Spleen (tissue), 11 donors: ENCODE results near the gene PGAM2. TPM values are rescaled to one million over a fixed set of nuclear protein-coding genes. Genes with fewer than 3 reads are reported as not detected.
A peak's percentile ranks its signal among the peaks of the same experiment; 100 is the strongest.

ENCODE experiments used
- DNase-seq: peaks from one replicate; pipeline ENCODE4 v3.0.0-alpha.2; 2020
- H3K27ac ChIP-seq, 8 donors: fragments of 200-600 bp; sonication (generic) in 7 of 8; 1 replicate in 4 of 8; 2 replicates in 4 of 8; pipeline versions ENCODE4 v1.5.0 to v1.8.0; 2016 to 2021; ENCODE audit warnings: inconsistent platforms in 4 of 8, mild to moderate bottlenecking in 4 of 8, moderate library complexity in 1 of 8
- H3K27me3 ChIP-seq, 7 donors: fragments of 200-600 bp; sonication (generic) in 6 of 7; replicated peaks in 1 of 7; 1 replicate in 4 of 7; 2 replicates in 3 of 7; pipeline versions ENCODE4 v1.5.0 to v1.8.0; 2016 to 2021; ENCODE audit warnings: inconsistent platforms in 3 of 7, mild to moderate bottlenecking in 1 of 7
- H3K36me3 ChIP-seq, 6 donors: fragments of 200-600 bp; sonication (generic) in 5 of 6; 1 replicate in 4 of 6; 2 replicates in 2 of 6; pipeline versions ENCODE4 v1.5.0 to v1.8.0; 2016 to 2021; ENCODE audit warnings: inconsistent platforms in 2 of 6
- H3K4me1 ChIP-seq, 6 donors: fragments of 200-600 bp; sonication (generic) in 5 of 6; 1 replicate in 3 of 6; 2 replicates in 3 of 6; pipeline versions ENCODE4 v1.5.0 to v1.8.0; 2016 to 2021; ENCODE audit warnings: inconsistent platforms in 3 of 6
- H3K4me3 ChIP-seq, 8 donors: fragments of 200-600 bp; sonication (generic) in 7 of 8; 1 replicate in 4 of 8; 2 replicates in 4 of 8; pipeline versions ENCODE4 v1.5.0 to v1.8.0; 2016 to 2021; ENCODE audit warnings: inconsistent platforms in 4 of 8, mild to moderate bottlenecking in 4 of 8, moderate library complexity in 2 of 8
- H3K9me3 ChIP-seq, 8 donors: fragments of 200-600 bp; sonication (generic) in 7 of 8; 1 replicate in 4 of 8; 2 replicates in 4 of 8; pipeline versions ENCODE4 v1.5.0 to v1.8.0; 2016 to 2021; ENCODE audit warnings: inconsistent platforms in 4 of 8
- POLR2A ChIP-seq, 3 donors: fragments of 450-650 bp; IDR thresholded peaks; one replicate each; pipeline ENCODE4 v1.5.1; 2017; ENCODE audit warnings: antibody characterized with exemption in 3 of 3, mild to moderate bottlenecking in 1 of 3
- POLR2AphosphoS5 ChIP-seq, 3 donors: sonication (generic); formaldehyde crosslinking; IDR thresholded peaks; one replicate each; pipeline ENCODE4 v1.5.1; 2017; ENCODE audit warnings: antibody characterized with exemption in 3 of 3
- WGBS, 5 donors: extraction: QIAGEN DNeasy Blood & Tissue Kit in 3 of 5; methylation state at CpG; one replicate each; pipeline versions ENCODE4 v1.1.5 to v1.1.7; 2013 to 2018; 5-methylcytosine and 5-hydroxymethylcytosine counted together
- intact Hi-C: fragments of 100-400 bp; cut with DNase I; formaldehyde crosslinking; loops from one replicate; pipeline ENCODE4 v1.15.0; 2023; ENCODE audit warnings: low total_unique reads
- polyA plus RNA-seq, 3 donors: library from polyadenylated mRNA; stranded (reverse); fragments of 200-250 nt; gene quantifications; one replicate each; pipeline ENCODE4 v1.2.1, GENCODE V29; 2013
- total RNA-seq, 7 donors: library from RNA; depleted of rRNA in 3 of 7; stranded (reverse); fragments of >200 nt in 3 of 7; fragmentation: NEBNext Ultra II Directional in 4 of 7; extraction: Animal tissue kit (Norgen Biotek cat#: 25700) in 4 of 7; gene quantifications; one replicate each; pipeline versions ENCODE4 v1.1.0 to v1.2.1, GENCODE V29; 2016 to 2021
- TF ChIP-seq, protein P1 (sequence below), 11 experiments: fragments of 200-600 bp in 7 of 11; fragments of 450-650 bp in 4 of 11; sonication (generic) in 4 of 11; IDR thresholded peaks in 8 of 11; conservative IDR thresholded peaks in 3 of 11; 1 replicate in 7 of 11; 2 replicates in 4 of 11; pipeline versions ENCODE4 v1.4.0 to v1.8.0; 2016 to 2021; ENCODE audit warnings: antibody characterized with exemption in 11 of 11, inconsistent platforms in 4 of 11, mild to moderate bottlenecking in 1 of 11
- donor health status: healthy with polysubstance abuse.
- donor health status: DM: no; HTN: no; CAD: no; lungs with moderate emphysema.
- donor health status: DM: no; HTN: no; CAD: no.
- donor health status: Bipolar disorder and iron deficiency.
- donor health status: healthy.
- donor health status: DM: no; HTN: no; CAD: no.
- donor health status: DM: yes; HTN: yes; CAD: no.

PGAM2 gene
- total and polyA plus RNA-seq, 10 donors, result 0.75 to 4.0 (median 1.6) TPM; not detected in 1

DNA sequence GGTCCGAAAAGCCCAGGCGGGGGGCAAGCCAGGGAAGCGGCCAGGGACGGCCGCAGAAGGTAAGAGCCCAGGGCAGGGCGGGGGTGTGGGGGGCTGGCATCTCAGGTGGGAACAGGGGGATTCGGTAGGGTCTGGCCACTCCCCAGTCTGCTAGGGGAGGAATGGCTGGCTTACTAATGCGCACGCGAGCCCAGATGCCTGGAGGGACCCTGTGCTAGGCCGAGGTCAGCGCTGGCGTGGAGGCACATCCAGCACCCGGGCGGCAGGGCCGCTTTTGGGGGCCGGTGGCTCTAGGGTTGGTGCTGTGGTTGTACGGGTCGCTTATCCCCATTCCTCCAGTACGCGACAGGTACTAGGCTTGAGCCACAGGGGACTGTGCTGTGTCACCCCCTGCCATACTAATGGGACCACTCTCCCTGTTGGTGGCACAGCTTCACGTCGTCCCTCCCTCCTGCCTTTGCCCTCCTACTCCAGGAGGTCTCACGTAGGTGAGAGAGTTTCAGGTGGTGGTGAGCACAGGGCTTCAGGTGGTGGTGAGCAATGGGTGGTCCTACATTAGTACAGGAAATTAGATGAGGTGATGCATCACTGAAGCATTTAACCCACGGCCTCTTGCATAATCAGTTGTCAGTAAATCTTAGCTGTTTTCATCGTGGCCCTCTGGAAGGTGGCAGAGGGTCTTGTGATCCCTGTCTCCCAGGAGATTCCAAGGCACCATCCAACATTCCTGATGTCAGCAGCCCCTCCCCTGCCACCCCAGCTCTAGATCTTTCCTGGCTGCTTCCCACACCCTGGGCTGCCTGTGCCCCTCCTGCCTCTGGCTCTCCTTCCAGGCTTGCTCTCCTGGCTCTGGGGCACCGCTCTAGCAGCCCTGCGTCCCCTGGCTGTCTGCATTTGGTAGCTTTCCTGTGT is 39.7 kb upstream of the PGAM2 start:
- WGBS, 5 donors, result 26 to 45% (median 37%) methylated on average over 22 to 28 of the region's 28 CpGs
- peak; percentile 63 for DNase-seq
- intact Hi-C loops, result no loop called here
- Histone ChIP-seq H3K9me3 (no peaks in the 10 kb centered on the region), H3K4me3 (peak overlapping the region; percentile 31 to 74 (median 44)), H3K36me3 (peaks cover 0 to 36% (median 12%) of the 10 kb centered on the region in 6 donors), H3K27me3 (peaks cover 0 to 29% (median 4%) of the 10 kb centered on the region in 7 donors), H3K4me1 (peaks cover 4 to 61% (median 37%) of the 10 kb centered on the region in 6 donors), H3K27ac (peak overlapping the region; percentile 42 to 85 (median 76))
- TF ChIP-seq POLR2A (IDR thresholded peaks at IDR 0.05) (no peak), POLR2AphosphoS5 (IDR thresholded peaks at IDR 0.05) (no peak)
- TF ChIP-seq, protein P1, sequence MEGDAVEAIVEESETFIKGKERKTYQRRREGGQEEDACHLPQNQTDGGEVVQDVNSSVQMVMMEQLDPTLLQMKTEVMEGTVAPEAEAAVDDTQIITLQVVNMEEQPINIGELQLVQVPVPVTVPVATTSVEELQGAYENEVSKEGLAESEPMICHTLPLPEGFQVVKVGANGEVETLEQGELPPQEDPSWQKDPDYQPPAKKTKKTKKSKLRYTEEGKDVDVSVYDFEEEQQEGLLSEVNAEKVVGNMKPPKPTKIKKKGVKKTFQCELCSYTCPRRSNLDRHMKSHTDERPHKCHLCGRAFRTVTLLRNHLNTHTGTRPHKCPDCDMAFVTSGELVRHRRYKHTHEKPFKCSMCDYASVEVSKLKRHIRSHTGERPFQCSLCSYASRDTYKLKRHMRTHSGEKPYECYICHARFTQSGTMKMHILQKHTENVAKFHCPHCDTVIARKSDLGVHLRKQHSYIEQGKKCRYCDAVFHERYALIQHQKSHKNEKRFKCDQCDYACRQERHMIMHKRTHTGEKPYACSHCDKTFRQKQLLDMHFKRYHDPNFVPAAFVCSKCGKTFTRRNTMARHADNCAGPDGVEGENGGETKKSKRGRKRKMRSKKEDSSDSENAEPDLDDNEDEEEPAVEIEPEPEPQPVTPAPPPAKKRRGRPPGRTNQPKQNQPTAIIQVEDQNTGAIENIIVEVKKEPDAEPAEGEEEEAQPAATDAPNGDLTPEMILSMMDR (IDR thresholded peaks at IDR 0.05 in 8 of 11, conservative IDR thresholded peaks at IDR 0.05 in 3 of 11), result no peak

DNA sequence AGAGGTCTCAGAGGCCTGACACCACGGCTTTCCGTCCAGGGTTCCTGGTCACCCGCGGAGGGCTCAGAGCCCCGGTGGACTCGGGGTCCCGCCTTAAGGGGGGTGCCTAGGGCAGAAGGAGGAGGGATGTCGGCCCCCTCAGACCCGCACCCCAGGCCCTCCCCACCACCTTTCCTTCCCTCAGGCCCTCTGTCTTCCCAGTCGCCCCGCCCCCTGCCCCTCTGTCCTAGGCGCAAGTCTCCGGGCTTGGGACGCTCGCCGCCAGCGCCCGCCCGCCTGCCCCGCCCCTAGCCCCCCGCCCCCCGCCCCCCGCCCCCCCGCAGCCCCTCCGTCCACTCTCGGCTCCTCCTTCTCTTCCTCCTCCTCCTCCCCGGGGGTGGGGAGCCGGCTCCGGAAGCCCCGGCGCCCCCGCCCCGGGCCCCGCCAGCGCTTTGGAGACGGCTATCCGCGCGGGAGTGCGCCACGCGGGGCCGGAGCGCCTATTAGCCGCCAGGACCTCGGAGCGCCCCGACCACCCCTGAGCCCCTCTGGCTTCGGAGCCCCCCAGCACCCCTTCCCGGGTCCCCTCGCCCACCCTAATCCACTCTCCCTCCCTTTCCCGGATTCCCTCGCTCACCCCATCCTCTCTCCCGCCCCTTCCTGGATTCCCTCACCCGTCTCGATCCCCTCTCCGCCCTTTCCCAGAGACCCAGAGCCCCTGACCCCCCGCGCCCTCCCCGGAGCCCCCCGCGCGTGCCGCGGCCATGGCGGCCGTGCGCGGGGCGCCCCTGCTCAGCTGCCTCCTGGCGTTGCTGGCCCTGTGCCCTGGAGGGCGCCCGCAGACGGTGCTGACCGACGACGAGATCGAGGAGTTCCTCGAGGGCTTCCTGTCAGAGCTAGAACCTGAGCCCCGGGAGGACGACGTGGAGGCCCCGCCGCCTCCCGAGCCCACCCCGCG is 38.8 kb upstream of the PGAM2 start, which contains the start of gene AEBP1:
AEBP1 (plus strand) TSS at position 423 of the 937 bp plus-strand sequence; CDS start at position 744, 321 bp downstream.
- 2 to 5% (median 2%) methylated on average over 51 to 80 of the region's 87 CpGs for WGBS, 5 donors
- Histone ChIP-seq H3K4me3 (peak within 1 kb of the TSS; percentile 31 to 74 (median 44)), H3K27ac (peak within 1 kb of the TSS; percentile 42 to 85 (median 76)), H3K4me1 (peaks cover 4 to 69% (median 38%) of the 10 kb centered on the region in 6 donors), H3K9me3 (no peaks in the 10 kb centered on the region), H3K36me3 (peaks cover 0 to 27% (median 7%) of the 10 kb centered on the region in 6 donors), H3K27me3 (peaks cover 0 to 29% (median 4%) of the 10 kb centered on the region in 7 donors)
- DNase-seq, result peak; percentile 87
- peak; percentile 14 to 68 (median 51) for TF ChIP-seq POLR2AphosphoS5 (IDR thresholded peaks at IDR 0.05)
- TF ChIP-seq, protein P1 (IDR thresholded peaks at IDR 0.05 in 8 of 11, conservative IDR thresholded peaks at IDR 0.05 in 3 of 11), result no peak
- intact Hi-C loops, result no loop called here

- peaks cover 4 to 69% (median 38%) of the 10 kb centered on the region in 6 donors for H3K4me1 ChIP-seq
- H3K27me3 ChIP-seq, result peaks cover 0 to 29% (median 4%) of the 10 kb centered on the region in 7 donors
- peak overlapping the region in 5 of 8 donors; percentile 44 to 85 (median 79) for H3K27ac ChIP-seq
- H3K4me3 ChIP-seq, result peak overlapping the region in 3 of 8 donors; percentile 48 to 74 (median 62)
- H3K36me3 ChIP-seq, result peaks cover 0 to 20% (median 5%) of the 10 kb centered on the region in 6 donors
- H3K9me3 ChIP-seq, result no peaks in the 10 kb centered on the region
- 61 to 72% (median 63%) methylated on average over 3 to 8 of the region's 8 CpGs for WGBS, 5 donors
- peak; percentile 69 for DNase-seq
- TF ChIP-seq POLR2A (IDR thresholded peaks at IDR 0.05) (no peak), POLR2AphosphoS5 (IDR thresholded peaks at IDR 0.05) (no peak)
- TF ChIP-seq, protein P1 (IDR thresholded peaks at IDR 0.05 in 8 of 11, conservative IDR thresholded peaks at IDR 0.05 in 3 of 11), result no peak
- intact Hi-C loops, result no loop called here
Measured at GRCh38 chr7:44103566-44103922, 38.2 kb upstream of the PGAM2 start.
